Measurements from ENCODE around the gene MUC21. TPM values are rescaled to one million over a fixed set of nuclear protein-coding genes. Genes with fewer than 3 reads are reported as not detected.

The MUC21 gene
- total and polyA plus RNA-seq, 9 of the 15 experiments (the other 6 are each of a cell fraction or from before 2014, with no cell fraction given): not detected

DNA sequence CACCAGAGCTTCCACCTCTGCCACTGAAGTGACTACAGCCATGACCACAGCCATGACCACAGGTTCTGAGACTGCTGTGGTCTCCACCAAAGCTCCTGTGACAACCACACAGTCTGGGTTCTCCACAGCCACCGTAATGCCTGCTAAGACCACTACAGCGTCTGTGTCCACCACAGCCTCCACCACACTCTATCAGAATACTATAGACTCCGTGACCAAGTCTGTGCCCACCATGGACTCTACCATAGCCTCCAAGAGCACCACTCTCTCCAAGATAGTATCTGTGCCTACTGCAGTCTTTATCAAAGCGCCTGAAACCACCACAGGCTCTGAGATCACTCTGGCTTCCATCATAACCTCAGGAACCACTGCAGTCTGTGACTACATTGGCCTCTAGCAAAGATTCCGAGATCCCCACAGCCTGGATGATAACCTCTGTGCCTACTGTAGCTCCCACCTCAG, 18.3 kb upstream of the MUC21 start (continued):
- TF ChIP-seq, protein P1, sequence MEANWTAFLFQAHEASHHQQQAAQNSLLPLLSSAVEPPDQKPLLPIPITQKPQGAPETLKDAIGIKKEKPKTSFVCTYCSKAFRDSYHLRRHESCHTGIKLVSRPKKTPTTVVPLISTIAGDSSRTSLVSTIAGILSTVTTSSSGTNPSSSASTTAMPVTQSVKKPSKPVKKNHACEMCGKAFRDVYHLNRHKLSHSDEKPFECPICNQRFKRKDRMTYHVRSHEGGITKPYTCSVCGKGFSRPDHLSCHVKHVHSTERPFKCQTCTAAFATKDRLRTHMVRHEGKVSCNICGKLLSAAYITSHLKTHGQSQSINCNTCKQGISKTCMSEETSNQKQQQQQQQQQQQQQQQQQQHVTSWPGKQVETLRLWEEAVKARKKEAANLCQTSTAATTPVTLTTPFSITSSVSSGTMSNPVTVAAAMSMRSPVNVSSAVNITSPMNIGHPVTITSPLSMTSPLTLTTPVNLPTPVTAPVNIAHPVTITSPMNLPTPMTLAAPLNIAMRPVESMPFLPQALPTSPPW (CRISPR knock-in tag; IDR thresholded peaks at IDR 0.05): no peak
- TF ChIP-seq COPS2 (conservative IDR thresholded peaks at IDR 0.05): no peak
- TF ChIP-seq HNRNPK (IDR thresholded peaks at IDR 0.05; ENCODE audit: low read depth, low read length, poor library complexity, severe bottlenecking): no peak
- TF ChIP-seq BRCA1 (IDR thresholded peaks at IDR 0.05): no peak
- TF ChIP-seq BRCA1 (CRISPR knock-in tag; IDR thresholded peaks at IDR 0.05): no peak
- TF ChIP-seq ZFX (CRISPR knock-in tag; IDR thresholded peaks at IDR 0.05): no peak

DNA sequence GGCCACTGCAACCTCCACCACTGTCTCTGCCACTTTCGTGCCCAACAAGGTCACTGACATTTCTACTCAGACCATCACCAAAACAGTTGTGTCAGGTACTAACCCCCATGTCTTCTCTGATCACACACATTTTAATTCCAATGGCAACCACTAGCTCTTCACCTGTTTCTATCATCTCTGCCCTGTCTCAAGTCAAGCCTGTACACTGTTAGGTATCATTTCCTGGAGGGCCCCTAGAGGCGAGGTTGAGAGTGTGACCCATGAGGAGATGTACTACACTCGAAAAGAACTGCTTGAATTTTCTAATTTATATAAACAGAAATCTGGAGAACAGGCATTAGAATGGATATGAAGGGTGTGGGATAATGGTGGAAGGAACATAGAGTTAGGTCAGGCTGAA, 17.4 kb upstream of the MUC21 start:
- H3K4me1 ChIP-seq (replicated peaks in 1 of 2; ENCODE audit: control insufficient read depth in 2 of 2, insufficient read depth in 2 of 2, low read length in 2 of 2): no peaks in the 10 kb centered on the region
- CTCF ChIA-PET (ENCODE audit: low intra/inter-chr PET ratio): no interaction called here
- no peaks in the 10 kb centered on the region for H3K9me1 ChIP-seq (ENCODE audit: control insufficient read depth, insufficient read depth, low read length)
- BruUV-seq (replicated peaks): no TSS peak
- H3K4me2 ChIP-seq (ENCODE audit: insufficient read depth, low read length): no peak overlapping the region
- H3K27me3 ChIP-seq (ENCODE audit: control insufficient read depth in 2 of 2, insufficient read depth in 2 of 2, low read length in 2 of 2): peaks cover 24 to 36% of the 10 kb centered on the region in 2 experiments; a peak in 4 of 5 replicates
- H3K9me3 ChIP-seq (replicated peaks; ENCODE audit: control insufficient read depth, insufficient read depth, low read depth, low read length): no peaks in the 10 kb centered on the region
- no peak overlapping the region for H2AFZ ChIP-seq (ENCODE audit: low read depth, low read length)
- ATAC-seq (peak; percentile 64; the same call in 2 of the 3 replicates), FAIRE-seq (no peak), DNase-seq (ENCODE audit: extremely low read depth in 1 of 4, low spot score in 3 of 4) (no peak)
- TF ChIP-seq PTTG1 (tag; IDR thresholded peaks at IDR 0.05; ENCODE audit: low read depth) (no peak), ARNT (IDR thresholded peaks at IDR 0.05) (no peak), PHB (CRISPR knock-in tag; IDR thresholded peaks at IDR 0.05) (no peak), ZNF778 (CRISPR knock-in tag; IDR thresholded peaks at IDR 0.05) (no peak), FOS (IDR thresholded peaks at IDR 0.05; ENCODE audit: extremely low read depth, insufficient read length) (no peak), FIP1L1 (IDR thresholded peaks at IDR 0.05; ENCODE audit: low read depth, low read length, poor library complexity, severe bottlenecking) (no peak), HOXB6 (CRISPR knock-in tag; IDR thresholded peaks at IDR 0.05; ENCODE audit: borderline replicate concordance) (no peak), XRCC5 (IDR thresholded peaks at IDR 0.05; ENCODE audit: low read depth, low read length) (no peak)
- TF ChIP-seq, protein P2, sequence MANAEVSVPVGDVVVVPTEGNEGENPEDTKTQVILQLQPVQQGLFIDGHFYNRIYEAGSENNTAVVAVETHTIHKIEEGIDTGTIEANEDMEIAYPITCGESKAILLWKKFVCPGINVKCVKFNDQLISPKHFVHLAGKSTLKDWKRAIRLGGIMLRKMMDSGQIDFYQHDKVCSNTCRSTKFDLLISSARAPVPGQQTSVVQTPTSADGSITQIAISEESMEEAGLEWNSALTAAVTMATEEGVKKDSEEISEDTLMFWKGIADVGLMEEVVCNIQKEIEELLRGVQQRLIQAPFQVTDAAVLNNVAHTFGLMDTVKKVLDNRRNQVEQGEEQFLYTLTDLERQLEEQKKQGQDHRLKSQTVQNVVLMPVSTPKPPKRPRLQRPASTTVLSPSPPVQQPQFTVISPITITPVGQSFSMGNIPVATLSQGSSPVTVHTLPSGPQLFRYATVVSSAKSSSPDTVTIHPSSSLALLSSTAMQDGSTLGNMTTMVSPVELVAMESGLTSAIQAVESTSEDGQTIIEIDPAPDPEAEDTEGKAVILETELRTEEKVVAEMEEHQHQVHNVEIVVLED (CRISPR knock-in tag; IDR thresholded peaks at IDR 0.05): no peak
- TF ChIP-seq, protein P3, sequence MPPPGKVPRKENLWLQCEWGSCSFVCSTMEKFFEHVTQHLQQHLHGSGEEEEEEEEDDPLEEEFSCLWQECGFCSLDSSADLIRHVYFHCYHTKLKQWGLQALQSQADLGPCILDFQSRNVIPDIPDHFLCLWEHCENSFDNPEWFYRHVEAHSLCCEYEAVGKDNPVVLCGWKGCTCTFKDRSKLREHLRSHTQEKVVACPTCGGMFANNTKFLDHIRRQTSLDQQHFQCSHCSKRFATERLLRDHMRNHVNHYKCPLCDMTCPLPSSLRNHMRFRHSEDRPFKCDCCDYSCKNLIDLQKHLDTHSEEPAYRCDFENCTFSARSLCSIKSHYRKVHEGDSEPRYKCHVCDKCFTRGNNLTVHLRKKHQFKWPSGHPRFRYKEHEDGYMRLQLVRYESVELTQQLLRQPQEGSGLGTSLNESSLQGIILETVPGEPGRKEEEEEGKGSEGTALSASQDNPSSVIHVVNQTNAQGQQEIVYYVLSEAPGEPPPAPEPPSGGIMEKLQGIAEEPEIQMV (tag; conservative IDR thresholded peaks at IDR 0.05; ENCODE audit: low read depth): no peak
- TF ChIP-seq, protein P4, sequence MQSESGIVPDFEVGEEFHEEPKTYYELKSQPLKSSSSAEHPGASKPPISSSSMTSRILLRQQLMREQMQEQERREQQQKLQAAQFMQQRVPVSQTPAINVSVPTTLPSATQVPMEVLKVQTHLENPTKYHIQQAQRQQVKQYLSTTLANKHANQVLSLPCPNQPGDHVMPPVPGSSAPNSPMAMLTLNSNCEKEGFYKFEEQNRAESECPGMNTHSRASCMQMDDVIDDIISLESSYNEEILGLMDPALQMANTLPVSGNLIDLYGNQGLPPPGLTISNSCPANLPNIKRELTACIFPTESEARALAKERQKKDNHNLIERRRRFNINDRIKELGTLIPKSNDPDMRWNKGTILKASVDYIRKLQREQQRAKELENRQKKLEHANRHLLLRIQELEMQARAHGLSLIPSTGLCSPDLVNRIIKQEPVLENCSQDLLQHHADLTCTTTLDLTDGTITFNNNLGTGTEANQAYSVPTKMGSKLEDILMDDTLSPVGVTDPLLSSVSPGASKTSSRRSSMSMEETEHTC (IDR thresholded peaks at IDR 0.05): no peak
- no peak overlapping the region for H3K9ac ChIP-seq (ENCODE audit: insufficient read depth in 1 of 2, low read depth in 2 of 2, low read length in 2 of 2)
- WGBS (ENCODE audit: insufficient coverage, low coverage, missing lambda C conversion rate): 0% methylated on average over 3 of the region's 3 CpGs
- POLR2A ChIA-PET: no interaction called here
- intact Hi-C loops (cut with micrococcal nuclease): no loop called here
- no peak overlapping the region for H3K4me3 ChIP-seq
- no peaks in the 10 kb centered on the region for H3K79me2 ChIP-seq (ENCODE audit: control insufficient read depth, insufficient read depth, low read length)
- H3K36me3 ChIP-seq (ENCODE audit: control insufficient read depth, insufficient read depth, low read length): no peaks in the 10 kb centered on the region
- no peak overlapping the region for H3K27ac ChIP-seq (ENCODE audit: extremely low read depth, low read depth, low read length)
- in situ Hi-C loops (cut with MboI): no loop called here
- H4K20me1 ChIP-seq (replicated peaks; ENCODE audit: control insufficient read depth, insufficient read depth, low read length): no peaks in the 10 kb centered on the region
